ENCODE results near the gene KCNRG. TPM values are rescaled to one million over a fixed set of nuclear protein-coding genes. Genes with fewer than 3 reads are reported as not detected.

KCNRG gene
- total RNA-seq, 1 donor from 2014 or later: 1.3 TPM

DNA sequence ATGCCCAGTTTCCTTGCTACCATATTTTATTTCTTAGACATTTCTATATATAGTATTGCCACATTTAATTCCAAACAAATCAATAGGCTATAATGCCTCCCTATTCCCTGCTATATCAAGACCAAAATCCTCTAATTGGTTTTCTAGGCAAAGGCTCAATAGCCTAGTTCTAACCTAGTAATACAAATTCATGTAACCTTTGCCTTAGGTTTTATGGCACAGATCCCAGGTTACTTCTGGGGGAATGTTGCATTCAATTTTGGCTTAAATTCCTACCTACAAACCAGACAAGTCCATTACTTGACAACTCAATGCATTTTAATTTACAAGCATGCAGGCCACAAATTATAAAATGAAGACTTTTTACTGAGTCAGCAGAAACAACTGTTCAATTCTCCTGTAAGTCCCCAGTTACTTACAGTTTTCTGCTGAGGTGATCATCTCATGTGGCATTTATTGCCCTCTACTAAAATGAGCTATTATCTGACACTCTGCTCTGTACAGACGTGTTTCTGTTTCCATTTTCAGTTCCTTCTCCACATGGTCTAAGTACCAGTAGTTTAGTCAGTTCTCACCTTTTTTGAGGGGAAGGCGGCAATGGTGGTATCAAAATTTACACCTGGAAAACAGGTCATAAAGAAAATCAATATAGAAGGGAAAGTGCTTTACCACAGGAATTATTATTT lies 11.7 kb downstream of the KCNRG start:
- no peak overlapping the region for H3K27ac Mint-ChIP-seq
- TF ChIP-seq, protein P1, sequence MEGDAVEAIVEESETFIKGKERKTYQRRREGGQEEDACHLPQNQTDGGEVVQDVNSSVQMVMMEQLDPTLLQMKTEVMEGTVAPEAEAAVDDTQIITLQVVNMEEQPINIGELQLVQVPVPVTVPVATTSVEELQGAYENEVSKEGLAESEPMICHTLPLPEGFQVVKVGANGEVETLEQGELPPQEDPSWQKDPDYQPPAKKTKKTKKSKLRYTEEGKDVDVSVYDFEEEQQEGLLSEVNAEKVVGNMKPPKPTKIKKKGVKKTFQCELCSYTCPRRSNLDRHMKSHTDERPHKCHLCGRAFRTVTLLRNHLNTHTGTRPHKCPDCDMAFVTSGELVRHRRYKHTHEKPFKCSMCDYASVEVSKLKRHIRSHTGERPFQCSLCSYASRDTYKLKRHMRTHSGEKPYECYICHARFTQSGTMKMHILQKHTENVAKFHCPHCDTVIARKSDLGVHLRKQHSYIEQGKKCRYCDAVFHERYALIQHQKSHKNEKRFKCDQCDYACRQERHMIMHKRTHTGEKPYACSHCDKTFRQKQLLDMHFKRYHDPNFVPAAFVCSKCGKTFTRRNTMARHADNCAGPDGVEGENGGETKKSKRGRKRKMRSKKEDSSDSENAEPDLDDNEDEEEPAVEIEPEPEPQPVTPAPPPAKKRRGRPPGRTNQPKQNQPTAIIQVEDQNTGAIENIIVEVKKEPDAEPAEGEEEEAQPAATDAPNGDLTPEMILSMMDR (IDR thresholded peaks at IDR 0.05; ENCODE audit: unreplicated experiment): no peak
- peaks cover 2% of the 10 kb centered on the region for H3K36me3 Mint-ChIP-seq (ENCODE audit: insufficient read depth)
- DNase-seq (ENCODE audit: low spot score, unreplicated experiment): no peak
- no peaks in the 10 kb centered on the region for H3K9me3 Mint-ChIP-seq (ENCODE audit: low read depth)
- H3K4me3 Mint-ChIP-seq (ENCODE audit: low read depth): no peak overlapping the region
- H3K4me1 Mint-ChIP-seq (ENCODE audit: low read depth): no peaks in the 10 kb centered on the region
- no peaks in the 10 kb centered on the region for H3K27me3 Mint-ChIP-seq

DNA sequence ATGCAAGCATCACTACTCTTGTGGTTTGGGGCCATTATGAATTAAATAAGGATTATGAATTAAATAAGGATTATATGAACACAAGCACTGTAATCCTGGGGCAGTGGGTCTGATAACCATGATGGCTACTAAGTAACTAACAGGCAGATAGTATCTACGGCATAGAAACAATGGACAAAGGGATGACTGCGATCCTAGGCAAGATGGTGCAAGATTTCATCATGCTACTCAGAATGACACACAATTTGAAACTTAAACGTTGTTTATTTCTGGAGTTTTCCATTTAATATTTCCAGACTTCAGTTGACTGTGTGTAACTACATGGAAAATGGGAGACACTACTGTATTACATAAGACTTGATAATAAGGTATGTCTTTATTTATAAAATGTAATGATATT lies 15.1 kb downstream of the KCNRG start:
- TF ChIP-seq, protein P1 (IDR thresholded peaks at IDR 0.05; ENCODE audit: unreplicated experiment): no peak
- no peaks in the 10 kb centered on the region for H3K9me3 Mint-ChIP-seq (ENCODE audit: low read depth)
- no peak overlapping the region for H3K27ac Mint-ChIP-seq
- H3K27me3 Mint-ChIP-seq: no peaks in the 10 kb centered on the region
- H3K4me3 Mint-ChIP-seq (ENCODE audit: low read depth): no peak overlapping the region
- no peaks in the 10 kb centered on the region for H3K36me3 Mint-ChIP-seq (ENCODE audit: insufficient read depth)
- no peak for DNase-seq (ENCODE audit: low spot score, unreplicated experiment)
- peaks cover 1% of the 10 kb centered on the region for H3K4me1 Mint-ChIP-seq (ENCODE audit: low read depth)

DNA sequence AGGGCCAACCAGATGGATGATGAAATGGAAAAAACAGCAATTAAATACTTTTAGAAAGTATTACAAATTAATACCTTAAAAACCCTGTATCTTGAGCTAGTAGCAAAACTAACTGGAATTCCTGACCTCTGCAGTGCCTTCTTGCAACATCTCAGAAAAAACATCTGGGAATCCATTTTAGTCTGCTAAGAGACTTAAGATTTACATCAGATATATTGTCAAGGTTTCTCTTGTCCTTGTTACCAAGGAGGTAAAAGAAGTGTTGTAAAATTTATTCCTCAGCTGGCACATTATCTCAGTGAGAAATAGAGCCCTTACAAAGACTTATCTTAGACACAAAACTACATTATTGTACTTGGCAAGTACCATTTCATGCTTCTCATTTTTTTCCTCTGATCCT lies 18.5 kb downstream of the KCNRG start:
- Mint-ChIP-seq H3K9me3 (ENCODE audit: low read depth) (no peaks in the 10 kb centered on the region), H3K4me3 (ENCODE audit: low read depth) (no peak overlapping the region), H3K27me3 (no peaks in the 10 kb centered on the region), H3K36me3 (ENCODE audit: insufficient read depth) (no peaks in the 10 kb centered on the region), H3K27ac (no peak overlapping the region), H3K4me1 (ENCODE audit: low read depth) (peaks cover 1% of the 10 kb centered on the region)
- DNase-seq (ENCODE audit: low spot score, unreplicated experiment): no peak
- TF ChIP-seq, protein P1 (IDR thresholded peaks at IDR 0.05; ENCODE audit: unreplicated experiment): no peak

DNA sequence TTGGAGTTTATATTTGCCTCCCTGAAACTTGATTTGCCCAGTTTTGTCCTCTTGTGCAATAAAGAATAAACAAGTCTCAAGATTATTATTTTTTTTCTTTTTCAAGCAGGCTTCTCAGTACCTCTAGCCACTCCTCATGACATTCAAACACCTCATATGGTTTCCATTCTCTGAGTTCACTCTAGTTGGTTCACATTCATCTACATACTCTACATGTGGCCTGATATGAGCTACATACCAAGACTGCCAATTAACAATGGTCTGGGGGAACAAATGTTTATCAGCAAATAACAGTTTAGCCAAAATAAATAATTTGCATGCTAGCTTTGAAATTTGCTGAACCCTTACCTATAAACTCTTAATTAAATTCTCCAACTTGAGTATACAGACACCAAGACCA lies 22.5 kb downstream of the KCNRG start:
- TF ChIP-seq, protein P1 (IDR thresholded peaks at IDR 0.05; ENCODE audit: unreplicated experiment): no peak
- Mint-ChIP-seq H3K4me1 (ENCODE audit: low read depth) (peaks cover 1% of the 10 kb centered on the region), H3K36me3 (ENCODE audit: insufficient read depth) (peaks cover 2% of the 10 kb centered on the region), H3K9me3 (ENCODE audit: low read depth) (no peaks in the 10 kb centered on the region), H3K27me3 (no peaks in the 10 kb centered on the region), H3K27ac (no peak overlapping the region), H3K4me3 (ENCODE audit: low read depth) (no peak overlapping the region)
- DNase-seq (ENCODE audit: low spot score, unreplicated experiment): no peak

DNA sequence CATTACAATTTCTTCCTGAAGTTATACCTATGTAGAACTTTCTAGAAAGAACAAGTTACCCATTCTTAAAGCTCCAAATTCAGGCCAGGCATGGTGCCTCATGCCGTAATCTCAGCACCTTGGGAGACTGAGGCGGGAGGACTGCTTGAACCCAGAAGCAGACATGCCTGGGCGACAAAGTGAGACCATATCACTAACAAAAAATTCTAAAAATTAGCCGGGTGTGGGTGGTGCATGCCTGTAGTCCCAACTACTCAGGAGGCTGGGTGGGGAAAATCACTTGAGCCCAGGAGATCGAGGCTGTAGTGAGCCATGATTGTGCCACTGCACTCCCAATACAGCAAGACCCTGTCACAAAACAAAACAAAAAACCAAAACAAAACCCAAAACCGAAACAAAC lies 23.0 kb downstream of the KCNRG start:
- no peak for DNase-seq (ENCODE audit: low spot score, unreplicated experiment)
- TF ChIP-seq, protein P1 (IDR thresholded peaks at IDR 0.05; ENCODE audit: unreplicated experiment): no peak
- no peak overlapping the region for H3K4me3 Mint-ChIP-seq (ENCODE audit: low read depth)
- peaks cover under 1% of the 10 kb centered on the region for H3K4me1 Mint-ChIP-seq (ENCODE audit: low read depth)
- peaks cover 2% of the 10 kb centered on the region for H3K36me3 Mint-ChIP-seq (ENCODE audit: insufficient read depth)
- no peaks in the 10 kb centered on the region for H3K27me3 Mint-ChIP-seq
- no peak overlapping the region for H3K27ac Mint-ChIP-seq
- no peaks in the 10 kb centered on the region for H3K9me3 Mint-ChIP-seq (ENCODE audit: low read depth)
